OCI-M2 (cell line): Measurements from ENCODE around the gene PSMB7.
"Not testable (repeated sequence)": the region's sequence is repeated elsewhere in the genome, so short reads cannot be mapped to it uniquely, and the experiment has no call there.

Experiments
- DNase-seq: peaks from one replicate; lab custom pipeline; 2025; ENCODE audit not compliant: unreplicated experiment; lab: John Stamatoyannopoulos, UW

The PSMB7 gene

GRCh38 chr9:124443625-124444024, 28.4 kb upstream of the PSMB7 start:
- no peak for DNase-seq

- no peak for DNase-seq
These were observed 27.6 kb upstream of the PSMB7 start for GRCh38 chr9:124442826-124443225.

GRCh38 chr9:124442379-124442778, 27.1 kb upstream of the PSMB7 start:
- DNase-seq = no peak

DNA sequence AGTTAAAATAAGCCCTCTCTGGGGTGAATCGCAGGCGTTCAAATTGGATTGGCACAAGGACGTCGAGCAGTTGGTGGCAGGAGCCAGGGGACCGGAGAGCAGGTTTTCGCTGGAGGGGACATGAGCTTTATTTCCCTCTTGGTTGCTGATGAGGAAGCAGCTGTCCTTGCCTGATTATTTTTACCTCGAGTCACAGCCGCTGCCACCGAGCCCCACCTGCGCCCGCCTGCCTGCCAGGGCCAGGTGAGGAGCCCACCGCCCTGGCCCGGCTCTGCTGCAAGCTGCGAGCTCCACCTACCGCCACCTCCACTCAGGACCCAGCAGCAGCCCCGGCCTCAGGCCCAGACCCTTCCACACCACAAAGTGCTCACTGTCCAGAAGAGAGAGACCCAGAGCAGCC, 26.0 kb upstream of the PSMB7 start:
- DNase-seq = no peak

DNA sequence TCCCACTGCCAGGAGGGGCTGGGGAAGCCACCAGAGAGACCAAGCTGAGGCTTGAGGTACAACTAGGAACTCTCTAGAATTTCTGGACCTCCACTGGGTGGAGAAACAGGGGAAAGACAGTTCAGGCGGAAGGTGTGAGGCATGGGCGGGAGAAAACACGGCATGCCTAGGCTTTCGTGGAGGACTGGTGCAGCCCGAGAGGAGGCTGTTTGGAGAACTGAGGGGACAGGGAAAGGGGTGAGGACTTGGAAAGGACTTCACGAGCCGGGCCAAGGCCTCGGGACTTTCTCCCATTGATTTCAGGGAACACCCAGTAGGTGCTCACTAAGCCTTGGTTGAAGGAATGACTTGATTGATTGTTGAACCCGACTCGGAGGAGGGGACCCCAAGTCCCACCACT, 25.5 kb upstream of the PSMB7 start:
- DNase-seq = no peak

DNA sequence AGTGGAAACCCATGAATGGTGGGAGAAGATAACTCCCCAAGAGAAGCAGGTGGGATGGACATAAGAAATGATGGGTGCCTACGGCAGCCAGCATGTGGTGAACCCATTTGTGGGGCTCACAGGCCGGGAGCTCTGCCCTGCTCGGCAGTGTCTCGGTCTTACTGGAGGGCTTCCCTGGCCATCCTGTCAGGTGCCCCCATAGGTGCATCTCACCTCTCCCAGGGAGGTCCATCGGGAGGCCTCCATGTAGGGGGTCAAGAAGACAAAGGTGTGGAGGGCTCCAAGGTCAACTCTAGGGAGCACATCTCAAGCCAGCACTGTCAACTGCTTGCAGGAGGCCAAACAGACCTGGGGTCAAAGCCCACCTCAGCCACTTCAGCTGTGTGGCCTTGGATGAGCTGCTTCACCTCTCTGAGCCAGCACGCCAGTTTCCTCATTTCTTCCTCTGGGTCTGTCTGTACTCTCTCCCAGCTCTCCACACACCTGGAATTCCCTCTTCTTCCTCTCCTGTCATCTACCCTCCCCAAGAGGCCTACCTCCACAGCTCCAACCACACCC, 24.5 kb upstream of the PSMB7 start:
- DNase-seq = no peak

DNA sequence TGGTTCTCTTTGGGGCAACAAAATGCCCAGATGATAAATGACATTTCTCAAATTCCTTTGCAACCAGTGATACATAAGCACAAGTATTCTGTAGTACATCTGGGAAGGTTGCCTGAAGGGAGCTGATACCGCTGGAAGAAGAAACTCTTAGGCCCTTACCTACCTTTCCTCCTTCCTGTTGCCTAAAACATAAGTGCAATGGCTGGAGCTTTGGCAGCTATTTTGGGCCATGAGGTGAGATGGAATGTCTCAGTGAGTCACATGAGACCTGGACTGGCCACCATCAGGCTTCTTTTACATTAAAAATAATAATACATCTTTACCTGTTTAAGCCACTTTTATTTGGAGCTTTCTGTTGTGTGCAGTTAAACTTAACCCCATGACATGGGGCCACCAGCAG, 23.8 kb upstream of the PSMB7 start:
- DNase-seq = no peak

- DNase-seq = no peak
These were observed 22.8 kb upstream of the PSMB7 start for GRCh38 chr9:124438091-124438490.

- no peak for DNase-seq
These were observed 21.8 kb upstream of the PSMB7 start for GRCh38 chr9:124437086-124437485.

DNA sequence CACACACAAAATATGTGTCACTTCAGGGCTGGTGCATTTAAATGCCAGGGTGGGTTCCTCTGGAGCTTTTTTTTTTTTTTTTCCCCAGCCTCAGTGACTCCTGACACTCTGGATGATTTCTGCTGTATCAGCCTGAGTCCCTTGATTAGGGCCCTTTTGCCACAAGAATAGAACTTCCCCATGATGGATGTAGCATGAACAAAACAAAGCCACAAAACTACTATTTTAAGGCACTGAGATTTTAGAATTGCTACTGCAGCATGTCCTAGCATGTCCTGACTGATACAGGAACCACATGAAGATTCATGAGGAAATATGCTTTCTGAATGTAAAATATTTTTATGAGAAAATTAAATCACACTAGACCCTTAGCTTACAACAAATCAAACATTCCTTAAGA, 21.1 kb upstream of the PSMB7 start:
- DNase-seq = no peak

GRCh38 chr9:124429530-124429867, 14.3 kb upstream of the PSMB7 start:
- DNase-seq = no peak

DNA sequence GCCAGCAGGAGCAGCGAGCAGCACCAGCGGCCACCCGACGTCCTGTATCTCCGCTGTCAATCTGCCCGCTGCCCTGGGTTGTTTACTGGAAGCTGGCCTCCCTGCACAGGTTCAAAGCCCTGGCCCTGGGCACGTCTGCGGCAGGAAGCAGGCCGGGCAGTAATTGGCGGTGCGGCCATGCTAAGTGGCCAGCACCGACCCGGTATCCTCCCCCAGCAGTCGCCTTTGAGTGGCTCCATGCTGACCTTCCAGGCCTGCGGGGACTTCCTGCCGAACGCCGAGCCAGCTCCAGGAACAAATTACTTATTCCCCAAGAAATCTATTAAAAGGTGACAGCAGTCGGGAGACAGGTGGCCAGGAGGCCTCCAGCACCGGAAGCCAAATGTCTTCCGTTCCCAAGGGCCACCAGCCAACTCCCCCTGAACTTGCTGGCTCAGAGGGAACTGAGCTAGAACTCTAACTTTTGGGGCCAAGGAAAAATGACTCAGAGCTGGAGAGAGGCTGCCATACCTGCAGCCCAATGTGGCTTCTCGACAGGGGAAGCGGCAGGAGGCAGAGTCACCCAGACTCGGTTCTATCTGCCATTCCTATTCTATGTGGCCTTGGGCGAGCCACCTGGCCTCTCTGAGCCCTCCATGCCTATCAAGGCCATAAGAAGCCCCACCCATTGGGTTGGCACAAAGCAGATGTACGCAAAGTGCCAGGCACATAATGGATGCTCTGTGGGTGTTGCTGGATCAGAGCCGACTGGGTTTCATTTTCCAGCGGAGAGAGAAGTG, 13.7 kb upstream of the PSMB7 start:
- DNase-seq = no peak

DNA sequence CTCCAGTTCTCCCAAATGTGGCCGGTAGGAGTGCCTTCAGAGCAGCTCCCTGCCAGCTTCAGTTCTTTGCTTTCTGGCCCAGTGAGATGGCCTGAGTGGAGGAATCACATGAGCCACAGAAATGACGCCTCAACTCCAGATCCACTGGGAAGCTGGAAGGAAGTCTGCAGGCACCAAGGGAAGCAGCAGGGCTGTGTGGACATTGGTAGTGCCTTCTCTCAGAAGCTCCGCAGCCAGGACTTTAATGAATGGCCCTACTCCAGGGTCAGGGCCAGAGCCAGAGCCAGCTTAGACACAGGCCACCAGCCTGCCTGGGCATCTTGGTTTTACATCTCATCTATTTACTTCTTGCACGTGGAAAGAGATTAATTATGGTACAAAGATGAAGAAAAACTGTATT, 12.0 kb upstream of the PSMB7 start:
- DNase-seq = no peak

DNA sequence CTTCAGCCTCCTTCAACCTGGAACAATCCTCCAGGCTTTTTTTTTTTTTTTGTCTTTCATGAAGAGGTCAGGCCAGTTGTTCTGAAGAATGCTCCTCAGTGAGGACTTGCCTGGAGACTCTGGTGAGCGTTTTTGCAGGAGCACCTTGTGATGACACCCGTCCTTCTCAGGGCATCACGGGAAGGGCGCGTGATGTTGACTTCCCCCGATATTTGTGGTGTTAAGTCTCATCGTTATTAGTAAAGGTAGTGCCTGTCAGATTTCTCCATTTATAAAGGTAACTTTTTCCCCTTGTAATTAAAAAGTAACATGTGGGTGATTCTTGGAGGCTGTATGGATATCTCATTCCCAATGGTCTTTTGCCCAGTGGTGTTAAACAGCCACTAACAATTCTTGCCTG, 11.1 kb upstream of the PSMB7 start:
- DNase-seq = no peak

- DNase-seq = not testable (repeated sequence)
These were observed 10.5 kb upstream of the PSMB7 start for GRCh38 chr9:124425733-124426132.

DNA sequence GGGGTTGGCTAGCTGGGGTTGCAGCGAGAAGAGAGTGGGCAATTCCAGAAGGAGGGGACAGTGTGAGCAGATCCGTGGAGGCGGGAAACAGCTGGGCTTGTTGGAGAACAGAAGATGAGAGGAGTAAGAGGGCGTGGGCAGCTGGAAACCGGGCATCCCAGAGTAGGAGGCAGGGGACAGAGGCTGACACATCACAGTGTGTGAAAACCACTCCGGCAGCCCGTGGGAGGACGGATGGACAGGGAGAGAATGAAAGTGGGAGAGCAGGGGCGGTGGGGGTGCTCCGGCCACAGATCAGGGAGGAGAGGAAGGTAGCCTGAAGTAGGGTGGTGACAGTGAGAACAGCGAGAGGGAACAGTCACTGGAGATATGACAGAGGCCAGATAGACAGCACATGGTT, 8.3 kb upstream of the PSMB7 start:
- no peak for DNase-seq

- no peak for DNase-seq
These were observed 7.9 kb upstream of the PSMB7 start for GRCh38 chr9:124423155-124423554.

- DNase-seq = no peak
These were observed 5.8 kb upstream of the PSMB7 start for GRCh38 chr9:124420991-124421543.

DNA sequence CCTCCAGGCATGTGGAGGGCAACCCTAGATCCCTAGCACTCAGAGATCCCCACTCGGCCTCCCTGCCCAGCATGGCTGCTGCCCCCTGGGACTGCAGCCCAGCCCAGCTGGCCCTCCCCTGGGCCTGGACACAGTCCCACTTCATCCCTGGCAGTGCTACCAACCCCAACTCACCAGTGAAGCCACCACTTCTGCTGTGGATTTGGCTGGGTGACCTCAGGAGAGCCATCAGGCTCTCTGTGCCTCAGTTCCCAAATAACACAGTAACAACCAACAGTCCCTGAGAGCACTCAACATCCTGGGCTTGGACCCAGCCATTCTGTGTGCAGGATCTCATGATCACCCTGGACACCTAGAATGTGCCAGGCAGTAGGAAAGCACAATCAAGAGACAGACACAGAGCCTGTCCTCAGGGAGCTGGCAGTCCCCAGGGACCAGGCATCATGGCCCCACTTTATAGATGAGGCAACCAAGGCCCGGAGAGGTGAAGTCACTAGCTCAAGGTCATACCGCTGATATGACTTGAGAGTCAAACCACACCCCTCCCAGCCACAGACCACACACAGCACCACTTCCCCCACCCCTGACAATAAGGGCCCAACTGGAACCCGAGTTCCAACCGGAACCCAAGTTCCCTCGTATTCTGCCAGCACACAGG, 4.7 kb upstream of the PSMB7 start:
- no peak for DNase-seq

DNA sequence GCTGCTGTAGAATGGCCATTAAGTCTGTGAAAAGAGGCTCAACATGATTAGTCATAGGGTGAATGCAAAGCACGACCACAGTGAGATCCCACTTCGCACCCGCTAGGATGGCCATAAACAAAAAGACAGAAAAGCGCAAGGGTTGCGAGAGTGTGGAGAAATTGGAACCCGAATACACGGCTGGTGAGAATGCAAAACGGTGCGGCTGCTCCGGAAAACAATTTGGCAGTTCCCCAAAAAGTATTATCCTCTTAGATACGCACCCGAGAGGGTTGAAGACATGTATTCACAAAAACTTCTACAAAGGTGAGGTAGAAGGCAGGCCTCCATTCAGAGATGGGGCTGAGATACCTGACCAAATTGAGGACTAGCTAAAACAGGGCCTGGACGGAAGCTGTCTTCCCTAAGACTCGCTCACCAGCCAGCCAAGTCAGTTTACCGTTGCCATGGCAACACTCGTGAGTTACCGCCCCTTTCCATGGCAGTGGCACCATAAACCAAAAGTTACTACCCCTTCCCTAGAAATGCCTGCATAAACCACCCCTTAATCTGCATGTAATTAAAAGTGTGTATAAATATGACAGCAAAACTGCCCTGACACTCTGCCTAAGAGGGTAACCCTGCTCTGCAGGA, 726 bp upstream of the PSMB7 start:
- no peak for DNase-seq

- no peak for DNase-seq
These were observed 630 bp downstream of the PSMB7 start for GRCh38 chr9:124414612-124415011.

GRCh38 chr9:124412228-124412575, 3.0 kb downstream of the PSMB7 start:
- no peak for DNase-seq
